IPS DF 4.7 (cell line): ENCODE measurements around the gene ITSN1.

Experiments used
- DNase-seq: peaks from one replicate; pipeline ENCODE4 v3.0.0-alpha.2; 2013; ENCODE audit warnings: low spot score; ENCODE audit errors: extremely low read depth

ITSN1 gene

GRCh38 chr21:33680870-33681269, 38.6 kb downstream of the ITSN1 start:
- no peak for DNase-seq

DNA sequence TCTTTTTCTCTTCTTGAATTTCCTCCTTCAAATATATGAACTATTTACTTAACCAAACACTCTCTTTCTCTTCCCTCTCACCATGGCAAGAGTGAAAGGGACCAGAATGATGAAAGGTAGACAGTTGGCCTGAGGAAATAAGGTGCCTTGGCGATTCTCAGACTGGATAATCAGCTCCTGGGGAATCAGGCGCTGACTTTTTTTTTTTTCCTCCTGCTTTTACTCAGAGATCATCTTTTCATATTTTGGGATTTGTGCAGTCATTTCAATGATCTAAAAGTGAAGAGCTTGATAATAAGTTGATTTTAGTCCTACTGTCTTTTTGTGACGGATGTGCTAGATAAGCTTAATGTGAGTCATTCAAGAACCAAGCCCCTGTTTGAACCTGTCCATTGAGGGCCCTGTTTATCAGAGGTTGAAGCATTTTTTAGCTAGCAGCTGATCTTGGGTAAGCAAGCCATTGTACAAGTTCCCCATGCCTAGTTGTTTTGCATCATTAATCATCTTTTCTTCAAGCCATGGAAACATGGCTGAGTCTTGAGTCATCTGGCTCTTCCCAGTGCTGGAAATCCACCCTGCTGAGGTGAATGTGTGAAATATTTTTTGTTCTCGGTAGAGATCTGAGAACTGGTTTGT, 40.8 kb downstream of the ITSN1 start:
- DNase-seq, result no peak

DNA sequence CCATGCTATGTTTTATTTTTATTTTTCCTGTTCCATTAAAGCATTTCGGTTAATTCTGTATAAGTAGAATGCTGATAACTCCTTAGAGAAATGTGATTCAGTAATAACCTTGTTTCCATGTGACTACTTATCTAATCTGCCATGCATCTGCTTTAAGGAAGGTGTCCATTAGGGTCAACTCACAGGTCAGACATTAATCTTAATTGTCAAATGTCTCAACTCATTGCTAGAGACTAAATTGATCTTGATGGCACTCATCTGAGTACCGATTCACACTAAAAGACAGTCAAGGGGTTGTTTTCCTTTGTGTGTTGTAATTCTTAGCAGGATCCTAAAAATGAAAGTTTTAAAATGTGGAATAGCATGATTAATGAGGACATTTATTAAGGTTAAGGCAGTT, 41.8 kb downstream of the ITSN1 start:
- no peak for DNase-seq

GRCh38 chr21:33684923-33685560, 42.7 kb downstream of the ITSN1 start:
- DNase-seq, result no peak

GRCh38 chr21:33685613-33686197, 43.4 kb downstream of the ITSN1 start:
- no peak for DNase-seq

DNA sequence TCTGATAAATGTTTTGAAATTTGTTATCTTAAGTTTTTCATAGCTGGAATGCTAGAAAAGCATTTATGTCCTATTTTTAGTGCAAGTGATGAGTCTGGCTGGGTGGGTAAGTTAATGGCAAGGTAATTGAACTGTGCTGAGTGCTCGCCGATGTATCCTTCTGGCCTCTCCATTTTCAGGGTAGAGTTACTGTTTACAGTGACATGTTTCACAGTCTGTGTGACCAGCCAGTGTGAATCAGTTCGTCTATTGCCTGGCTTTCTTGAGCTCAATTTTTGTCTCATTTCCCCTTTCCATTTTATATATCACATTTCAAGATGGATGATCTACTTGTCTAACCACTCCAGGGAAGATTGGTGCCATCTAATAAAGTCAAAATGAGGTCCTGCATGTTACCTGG, 44.1 kb downstream of the ITSN1 start:
- DNase-seq, result no peak

DNA sequence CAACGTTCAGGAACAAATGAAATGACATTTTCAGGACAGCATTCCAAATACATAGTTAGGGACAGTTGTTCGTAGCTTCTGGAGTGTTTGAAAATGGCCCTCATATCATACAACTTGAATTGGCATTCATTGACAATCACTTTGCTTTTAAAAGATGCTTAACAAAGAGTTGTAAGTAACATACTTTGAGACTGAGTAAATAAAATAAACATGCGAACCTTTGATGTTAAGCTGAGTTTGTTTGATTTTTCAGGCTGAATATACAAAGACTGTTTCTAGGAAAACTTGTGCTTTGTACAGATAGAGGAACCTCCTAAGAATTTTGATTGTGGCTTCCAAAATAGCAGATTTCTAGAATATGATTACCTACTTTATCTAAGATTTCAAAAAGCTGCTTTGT, 45.3 kb downstream of the ITSN1 start:
- DNase-seq, result no peak

- no peak for DNase-seq
Observed at GRCh38 chr21:33688353-33688752, 46.1 kb downstream of the ITSN1 start.

- no peak for DNase-seq
Observed at GRCh38 chr21:33690874-33691273, 48.6 kb downstream of the ITSN1 start.

- DNase-seq, result no peak
Observed at GRCh38 chr21:33691945-33692603, 49.8 kb downstream of the ITSN1 start.

DNA sequence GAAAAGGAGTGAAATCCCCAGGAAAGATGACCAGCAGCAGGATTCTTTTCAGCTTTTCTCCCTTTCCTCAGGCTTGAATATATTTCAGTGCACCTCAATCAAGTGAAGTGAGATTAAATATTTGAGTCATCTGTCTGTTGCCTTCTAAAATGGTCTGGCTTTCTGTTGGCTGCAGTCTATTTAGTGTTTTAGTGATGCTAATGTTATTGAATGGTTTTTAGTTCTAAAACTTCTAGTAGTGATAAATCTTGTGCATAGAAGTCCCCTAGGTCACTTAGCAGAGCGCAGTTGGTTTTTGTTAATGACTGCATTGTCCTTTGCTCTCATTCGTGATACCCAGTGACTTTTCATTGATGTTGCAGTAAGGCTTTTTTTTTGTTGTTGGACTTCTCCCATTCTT, 53.5 kb downstream of the ITSN1 start:
- DNase-seq, result no peak

- no peak for DNase-seq
Observed at GRCh38 chr21:33696465-33696864, 54.2 kb downstream of the ITSN1 start.

DNA sequence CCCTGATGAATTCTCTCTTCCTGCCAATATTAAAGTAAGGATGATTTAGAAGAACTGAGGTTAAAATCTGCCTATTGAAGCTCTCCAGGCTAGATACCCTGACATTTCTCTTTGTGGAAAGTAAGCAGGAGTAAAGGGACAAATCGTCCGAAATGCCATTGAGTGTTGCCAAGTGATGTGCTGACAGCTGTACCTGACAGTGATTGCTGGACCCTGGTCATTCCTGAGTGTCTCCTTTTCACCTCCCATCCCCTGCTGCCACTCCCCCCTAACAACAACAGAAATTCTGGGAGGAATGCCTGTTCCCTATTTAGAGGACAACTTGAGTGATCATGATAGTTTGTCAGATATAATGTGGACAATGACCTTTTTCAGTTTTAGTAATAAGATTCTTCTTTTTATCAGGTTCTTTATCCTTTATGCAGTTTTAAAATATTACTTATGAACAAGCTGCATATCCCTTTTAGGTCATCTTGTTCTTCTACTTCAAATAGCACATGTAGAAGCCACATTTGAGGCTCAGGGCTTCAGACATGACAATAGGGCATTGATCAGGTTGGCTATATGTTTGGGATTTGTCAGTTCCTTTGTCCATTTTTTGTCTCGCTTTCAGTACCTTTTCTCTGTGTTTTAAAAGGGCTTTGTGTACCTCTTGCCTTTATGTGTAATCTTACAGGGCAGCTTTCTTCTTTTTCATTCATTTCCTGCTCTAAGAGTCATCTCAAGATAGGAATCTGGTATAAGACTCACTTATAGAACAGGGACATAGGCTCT, 56.0 kb downstream of the ITSN1 start:
- DNase-seq, result no peak

DNA sequence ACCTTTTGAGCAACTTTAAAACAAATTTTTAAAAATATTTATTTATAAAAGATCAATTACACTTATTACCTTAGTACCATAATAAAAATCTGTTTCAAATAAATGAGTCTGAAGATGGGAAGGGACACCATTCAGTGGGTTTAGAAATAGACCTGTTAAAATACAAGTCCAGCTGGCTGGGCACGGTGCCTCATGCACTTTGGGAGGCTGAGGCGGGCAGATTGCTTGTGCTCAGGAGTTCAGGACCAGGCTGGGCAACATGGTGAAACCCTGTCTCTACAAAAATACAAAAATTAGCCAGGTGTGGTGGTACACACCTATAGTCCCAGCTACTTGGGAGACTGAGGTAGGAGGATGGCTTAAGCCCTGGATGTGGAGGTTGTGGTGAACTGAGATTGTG, 57.0 kb downstream of the ITSN1 start:
- no peak for DNase-seq

DNA sequence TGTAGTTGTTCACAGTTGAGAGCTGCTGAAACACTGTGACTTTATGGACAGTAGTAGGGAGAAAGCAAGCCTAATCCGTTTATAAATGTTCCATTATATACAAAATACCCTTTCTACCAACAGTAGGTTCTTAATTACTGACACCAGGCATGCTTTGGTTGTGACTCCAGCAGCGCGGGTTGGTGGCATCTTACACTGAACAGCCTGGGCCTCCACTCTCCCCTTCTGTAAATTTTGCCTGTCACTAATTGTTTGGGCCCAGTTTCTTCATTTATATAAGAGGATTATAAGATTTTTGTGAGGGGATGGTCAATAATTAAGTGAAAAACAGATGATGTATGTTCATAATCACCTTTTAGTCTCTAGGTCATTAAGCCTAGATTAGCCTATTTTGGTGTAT, 58.2 kb downstream of the ITSN1 start:
- no peak for DNase-seq

- no peak for DNase-seq
Observed at GRCh38 chr21:33703750-33704606, 61.7 kb downstream of the ITSN1 start.

- no peak for DNase-seq
Observed at GRCh38 chr21:33707846-33708245, 65.5 kb downstream of the ITSN1 start.

DNA sequence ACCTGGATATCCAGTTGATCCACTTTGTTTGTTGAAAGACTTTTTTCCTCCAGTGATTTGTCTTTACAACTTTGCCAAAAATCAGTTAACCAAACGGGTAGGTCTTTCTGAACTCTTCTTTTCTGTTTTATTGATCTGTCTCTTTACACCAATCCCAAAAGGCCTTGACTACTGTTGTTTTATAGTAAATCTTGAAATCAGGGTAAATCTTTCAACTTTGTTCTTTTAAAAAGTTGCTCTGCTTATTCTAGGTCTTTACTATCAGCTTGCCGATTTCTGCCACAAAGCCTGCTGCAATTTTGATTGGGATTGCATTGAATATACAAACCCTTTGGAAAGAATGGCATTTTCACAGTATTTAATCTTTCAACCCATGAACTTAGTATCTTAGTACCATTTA, 66.6 kb downstream of the ITSN1 start:
- no peak for DNase-seq

DNA sequence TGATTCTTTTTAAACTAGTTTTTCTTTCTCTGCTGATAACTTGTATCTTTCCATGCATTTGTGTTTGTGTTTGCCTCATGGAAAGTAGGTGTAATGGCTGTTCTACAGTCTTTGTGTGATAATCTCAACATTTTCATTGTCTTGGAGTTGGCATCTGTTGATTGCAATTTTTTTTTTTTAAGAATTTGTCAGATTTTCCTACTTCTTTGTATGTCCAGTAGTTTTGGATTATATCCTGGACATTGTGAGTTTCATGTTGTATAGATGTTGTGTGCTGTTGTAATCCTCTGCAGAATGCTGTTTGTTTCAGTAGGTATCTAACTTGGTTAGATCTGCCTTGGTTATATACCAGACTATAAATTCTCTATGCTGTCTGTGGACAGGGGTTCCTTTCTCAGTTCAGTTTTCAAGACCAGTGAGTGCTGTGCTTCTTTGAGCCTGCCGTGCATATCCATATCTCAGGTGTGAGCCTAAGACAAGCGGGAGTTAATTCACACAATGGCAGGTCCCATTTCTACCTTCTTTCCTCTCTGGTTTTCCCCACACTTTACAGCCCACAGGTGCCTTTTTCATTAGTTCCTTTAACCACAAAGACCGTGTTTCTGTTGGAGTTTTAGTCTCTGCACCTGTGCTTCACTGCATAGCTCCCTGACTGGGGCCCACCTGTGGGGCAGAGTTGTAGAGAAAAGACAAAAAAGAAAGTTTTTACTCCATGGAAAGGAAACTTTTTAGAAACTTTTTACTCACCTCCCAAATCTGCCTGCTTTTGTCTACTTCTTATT, 69.9 kb downstream of the ITSN1 start:
- no peak for DNase-seq

GRCh38 chr21:33721081-33721480, 78.8 kb downstream of the ITSN1 start:
- DNase-seq, result no peak
